CD4-positive, alpha-beta memory T cell (primary cell): ENCODE data around the gene BACE2. TPM values are rescaled to one million over a fixed set of nuclear protein-coding genes. Genes with fewer than 3 reads are reported as not detected.
"Not testable (repeated sequence)": the region's sequence is repeated elsewhere in the genome, so short reads cannot be mapped to it uniquely, and the experiment has no call there.

Experiments
- CTCF ChIA-PET: fragments of 350-600 bp; sonication (Branson Sonifier 250); formaldehyde crosslinking; loops from one replicate; lab custom pipeline; 2021; ENCODE audit warnings: inconsistent platforms; ENCODE audit not compliant: partially characterized antibody; lab: Charles Lee
- POLR2A ChIA-PET: fragments of 350-600 bp; sonication (Branson Sonifier 250); formaldehyde crosslinking; loops from one replicate; lab custom pipeline; 2021; ENCODE audit not compliant: partially characterized antibody; lab: Charles Lee
- DNase-seq, 5 donors: peaks; one replicate each; pipeline versions ENCODE4 v3.0.0 to v3.0.0-alpha.2; 2020 to 2022; ENCODE audit warnings: mixed read lengths in 1 of 5
- H3K27ac ChIP-seq: one replicate; pipeline ENCODE4 v1.7.0; 2013; ENCODE audit warnings: low read depth, low read length
- H3K27me3 ChIP-seq: 2 replicates; pipeline ENCODE4 v1.7.0; 2013; ENCODE audit warnings: mild to moderate bottlenecking, low read length, moderate library complexity; ENCODE audit not compliant: insufficient read depth
- H3K36me3 ChIP-seq: 2 replicates; pipeline ENCODE4 v1.7.0; 2013; ENCODE audit warnings: mild to moderate bottlenecking, low read length, moderate library complexity; ENCODE audit not compliant: insufficient read depth
- H3K4me1 ChIP-seq: 2 replicates; pipeline ENCODE4 v1.7.0; 2013; ENCODE audit warnings: mild to moderate bottlenecking, low read length, moderate library complexity; ENCODE audit not compliant: insufficient read depth
- H3K4me3 ChIP-seq, 2 donors: one replicate each; pipeline ENCODE4 v1.7.0; 2013; ENCODE audit warnings: low read length in 2 of 2, mild to moderate bottlenecking in 1 of 2
- H3K9me3 ChIP-seq, 2 donors: one replicate each; pipeline ENCODE4 v1.7.0; 2013; ENCODE audit warnings: low read length in 2 of 2, control low read depth in 1 of 2; ENCODE audit not compliant: control insufficient read depth in 1 of 2
- H3K27ac Mint-ChIP-seq, 7 donors: one replicate each; pipeline ENCODE4 v1.8.0; 2020 to 2021; ENCODE audit warnings: mixed read lengths in 7 of 7, mild to moderate bottlenecking in 6 of 7, inconsistent platforms in 3 of 7, moderate library complexity in 3 of 7
- H3K27me3 Mint-ChIP-seq, 2 donors: one replicate each; pipeline ENCODE4 v1.8.0; 2020 to 2021; ENCODE audit warnings: mixed read lengths in 2 of 2
- H3K36me3 Mint-ChIP-seq, 2 donors: one replicate each; pipeline ENCODE4 v1.8.0; 2020 to 2021; ENCODE audit warnings: mixed read lengths in 2 of 2, inconsistent platforms in 1 of 2, mild to moderate bottlenecking in 1 of 2
- H3K4me1 Mint-ChIP-seq, 4 donors: one replicate each; pipeline ENCODE4 v1.8.0; 2020 to 2021; ENCODE audit warnings: mixed read lengths in 4 of 4, mild to moderate bottlenecking in 1 of 4
- H3K4me3 Mint-ChIP-seq, 8 donors: one replicate each; pipeline ENCODE4 v1.8.0; 2020 to 2021; ENCODE audit warnings: mixed read lengths in 8 of 8, mild to moderate bottlenecking in 7 of 8, moderate library complexity in 6 of 8, inconsistent platforms in 3 of 8
- H3K9me3 Mint-ChIP-seq, 8 donors: one replicate each; pipeline ENCODE4 v1.8.0; 2020 to 2021; ENCODE audit warnings: mixed read lengths in 8 of 8, mild to moderate bottlenecking in 5 of 8, inconsistent platforms in 3 of 8, moderate library complexity in 1 of 8
- intact Hi-C: fragments of 100-400 bp; cut with micrococcal nuclease; formaldehyde crosslinking; loops from one replicate; pipeline ENCODE4 v1.15.1; 2023
- polyA plus RNA-seq, 2 donors: library from polyadenylated mRNA; unstranded; fragments of 300-500 nt; fragmentation: Illumina TruSeq; gene quantifications; one replicate each; pipeline ENCODE4 v1.2.3, GENCODE V29; 2021
- total RNA-seq, 2 experiments: library from RNA; stranded (reverse); gene quantifications; one replicate each; pipeline ENCODE4 v1.2.3, GENCODE V29; 2021

Gene BACE2
- total and polyA plus RNA-seq, 4 experiments from 2014 or later, result 0.10 to 0.52 TPM; not detected in 2

GRCh38 chr21:41185802-41186201, 17.8 kb downstream of the BACE2 start:
- no peak overlapping the region for H3K27ac Mint-ChIP-seq
- Histone ChIP-seq H3K4me3 (no peak overlapping the region), H3K36me3 (no peaks in the 10 kb centered on the region), H3K4me1 (no peaks in the 10 kb centered on the region), H3K27me3 (peaks cover 1% of the 10 kb centered on the region), H3K27ac (no peak overlapping the region), H3K9me3 (no peaks in the 10 kb centered on the region)
- H3K4me1 Mint-ChIP-seq, result no peaks in the 10 kb centered on the region
- ChIA-PET POLR2A (no interaction called here), CTCF (no interaction called here)
- H3K36me3 Mint-ChIP-seq, result no peaks in the 10 kb centered on the region
- H3K9me3 Mint-ChIP-seq, result peaks cover 6 to 14% (median 8%) of the 10 kb centered on the region in 8 donors
- peaks cover 15 to 23% of the 10 kb centered on the region in 2 donors for H3K27me3 Mint-ChIP-seq
- intact Hi-C loops, result no loop called here
- H3K4me3 Mint-ChIP-seq, result no peak overlapping the region
- DNase-seq, result no peak

DNA sequence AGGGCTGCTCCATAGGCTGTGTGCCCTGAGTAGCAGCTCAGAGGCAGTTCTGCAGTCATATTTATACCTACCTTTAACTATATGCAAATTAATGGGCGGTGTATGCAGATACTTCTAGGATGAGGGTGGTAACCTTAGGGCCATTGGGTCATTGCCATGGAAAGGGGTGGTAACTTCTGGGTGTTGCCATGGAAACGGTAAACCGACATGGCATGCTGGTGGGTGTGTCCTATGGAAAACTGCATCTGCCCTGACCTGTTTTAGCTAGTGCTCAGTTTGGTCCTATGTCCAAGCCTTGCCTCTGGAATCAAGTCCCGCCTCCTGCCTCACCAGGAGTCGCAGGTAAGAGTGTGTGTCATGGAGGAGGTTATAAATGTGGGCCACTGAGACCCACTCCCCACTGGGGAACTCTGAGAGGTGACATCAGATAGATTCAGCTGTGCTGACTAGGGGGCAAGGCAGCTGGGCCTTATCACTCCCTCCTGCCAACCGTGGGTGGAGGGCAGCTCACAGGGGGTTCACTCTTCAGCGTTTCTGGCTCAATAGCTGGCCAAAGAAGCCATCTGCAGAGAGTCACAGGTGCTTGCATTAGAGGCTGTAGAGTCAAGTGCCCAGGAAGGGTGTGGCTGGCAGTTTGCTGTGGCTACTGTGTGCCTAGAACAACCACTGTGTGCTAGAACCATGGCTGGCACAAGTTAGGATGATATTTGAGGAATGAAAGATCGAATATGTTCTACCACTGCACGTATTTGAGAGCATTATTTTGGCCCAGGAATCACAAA, 19.0 kb downstream of the BACE2 start:
- peaks cover 13 to 15% of the 10 kb centered on the region in 2 donors for H3K27me3 Mint-ChIP-seq

DNA sequence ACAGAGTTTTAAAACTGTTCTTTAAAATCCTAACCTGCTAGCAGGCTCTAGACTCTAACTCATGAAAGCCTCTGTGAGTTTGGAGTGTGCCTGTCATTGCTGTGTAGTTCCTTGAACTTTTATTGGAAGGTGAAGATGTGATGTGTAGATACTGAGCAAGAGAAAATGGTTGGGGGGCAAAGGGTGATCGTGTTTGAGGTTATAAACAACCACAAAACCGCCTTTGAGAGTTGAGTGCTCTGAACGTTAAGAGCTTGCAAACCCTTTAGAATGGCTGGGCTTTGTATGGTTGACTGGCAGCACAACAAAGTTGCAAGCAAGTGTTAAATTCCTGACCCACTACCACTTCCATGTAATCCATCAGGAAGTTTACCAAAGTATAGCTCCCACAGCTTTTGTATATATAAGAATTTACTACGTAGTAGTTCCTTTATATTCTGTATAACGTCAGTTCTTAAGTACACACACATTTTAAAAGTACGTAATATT, 19.6 kb downstream of the BACE2 start:
- ChIA-PET POLR2A (no interaction called here), CTCF (no interaction called here)
- intact Hi-C loops, result no loop called here
- Histone ChIP-seq H3K27ac (no peak overlapping the region), H3K27me3 (no peaks in the 10 kb centered on the region), H3K4me3 (no peak overlapping the region), H3K4me1 (no peaks in the 10 kb centered on the region), H3K36me3 (no peaks in the 10 kb centered on the region), H3K9me3 (no peaks in the 10 kb centered on the region)
- Mint-ChIP-seq H3K4me1 (no peaks in the 10 kb centered on the region), H3K9me3 (peaks cover 6 to 14% (median 7%) of the 10 kb centered on the region in 8 donors), H3K27ac (no peak overlapping the region), H3K36me3 (no peaks in the 10 kb centered on the region), H3K27me3 (peaks cover 13 to 15% of the 10 kb centered on the region in 2 donors), H3K4me3 (no peak overlapping the region)
- no peak for DNase-seq

More for the DNA sequence above, 19.0 kb downstream of the BACE2 start:
- ChIA-PET CTCF (no interaction called here), POLR2A (no interaction called here)
- no peak overlapping the region for H3K4me3 ChIP-seq
- Mint-ChIP-seq H3K4me3 (no peak overlapping the region), H3K9me3 (peaks cover 6 to 14% (median 7%) of the 10 kb centered on the region in 8 donors), H3K4me1 (no peaks in the 10 kb centered on the region), H3K36me3 (no peaks in the 10 kb centered on the region), H3K27ac (no peak overlapping the region)
- H3K4me1 ChIP-seq, result no peaks in the 10 kb centered on the region
- no peaks in the 10 kb centered on the region for H3K9me3 ChIP-seq
- no peaks in the 10 kb centered on the region for H3K36me3 ChIP-seq
- no peak for DNase-seq
- H3K27ac ChIP-seq, result no peak overlapping the region
- intact Hi-C loops, result no loop called here
- H3K27me3 ChIP-seq, result no peaks in the 10 kb centered on the region

DNA sequence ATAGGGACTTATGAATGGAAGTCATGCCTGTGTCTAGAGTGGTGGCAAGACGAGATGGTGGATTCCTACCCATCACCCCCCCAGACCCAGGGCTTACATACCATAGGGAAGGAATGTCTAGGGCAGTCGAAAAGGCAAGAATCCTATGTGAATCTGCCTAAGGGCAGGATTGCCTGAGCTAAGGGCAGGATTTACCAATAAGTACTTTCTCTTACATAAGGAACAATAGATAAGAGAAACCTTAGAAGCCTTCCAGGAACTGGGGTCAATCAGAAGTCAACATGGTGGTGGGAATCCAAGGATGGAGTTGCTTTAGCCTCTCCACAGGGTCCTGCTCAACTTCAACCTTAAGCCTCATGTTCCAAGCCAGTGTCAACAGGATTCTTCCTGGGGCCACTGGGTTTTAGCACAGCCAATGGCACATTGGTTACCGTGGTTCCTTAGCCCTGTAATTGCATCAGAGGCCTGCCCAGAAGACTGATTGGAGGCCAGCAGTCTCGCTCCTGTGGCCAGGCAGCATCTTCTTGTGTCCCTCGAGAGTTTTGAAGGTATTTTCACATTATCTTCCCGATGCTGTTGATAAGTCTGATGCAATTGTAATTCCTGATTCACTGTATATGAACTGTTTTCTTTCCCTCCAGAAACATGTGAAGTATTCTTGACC, 20.7 kb downstream of the BACE2 start:
- no peaks in the 10 kb centered on the region for H3K36me3 Mint-ChIP-seq
- CTCF ChIA-PET, result no interaction called here
- POLR2A ChIA-PET, result no interaction called here
- H3K4me1 Mint-ChIP-seq, result no peaks in the 10 kb centered on the region
- Histone ChIP-seq H3K36me3 (no peaks in the 10 kb centered on the region), H3K27ac (no peak overlapping the region), H3K27me3 (no peaks in the 10 kb centered on the region), H3K4me1 (no peaks in the 10 kb centered on the region), H3K9me3 (no peaks in the 10 kb centered on the region), H3K4me3 (no peak overlapping the region)
- no peak overlapping the region for H3K4me3 Mint-ChIP-seq
- intact Hi-C loops, result no loop called here
- H3K27me3 Mint-ChIP-seq, result peaks cover 12 to 13% of the 10 kb centered on the region in 2 donors
- peaks cover 6 to 14% (median 7%) of the 10 kb centered on the region in 8 donors for H3K9me3 Mint-ChIP-seq
- no peak overlapping the region for H3K27ac Mint-ChIP-seq
- DNase-seq, result no peak

DNA sequence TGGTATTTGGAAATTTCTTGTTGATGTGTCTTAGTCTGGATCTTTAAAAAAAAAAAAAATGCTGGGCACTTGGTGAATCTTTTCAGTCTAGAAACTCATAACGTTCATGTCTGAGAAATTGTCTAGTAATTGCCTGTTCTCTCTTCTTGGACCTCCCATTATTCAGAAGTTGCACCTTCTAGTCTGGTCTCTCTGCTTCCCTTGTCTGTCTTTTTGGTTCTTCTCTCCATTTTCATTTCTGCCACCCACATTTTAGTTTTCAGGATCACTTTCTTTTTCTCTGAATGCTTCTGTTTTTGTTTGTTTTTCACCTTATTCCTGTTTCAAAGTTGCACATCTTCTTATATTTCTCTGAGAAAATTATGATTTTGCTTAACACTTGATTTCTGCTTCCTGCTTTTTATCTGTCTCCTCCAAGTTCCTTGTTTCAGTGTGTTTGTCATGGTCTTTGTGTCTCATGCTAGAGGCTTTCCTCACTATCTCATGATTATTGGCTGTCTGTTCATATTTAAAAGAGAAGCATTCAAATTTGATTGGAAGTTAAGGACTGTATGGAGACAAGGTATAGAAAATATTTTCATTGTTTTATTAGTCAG, 21.3 kb downstream of the BACE2 start:
- H3K4me3 ChIP-seq, result no peak overlapping the region
- peaks cover 8 to 10% of the 10 kb centered on the region in 2 donors for H3K27me3 Mint-ChIP-seq
- no peaks in the 10 kb centered on the region for H3K36me3 ChIP-seq
- intact Hi-C loops, result no loop called here
- ChIA-PET POLR2A (no interaction called here), CTCF (no interaction called here)
- no peak for DNase-seq
- H3K27ac ChIP-seq, result no peak overlapping the region
- peak overlapping the region in 1 of 8 donors; percentile 67 for H3K4me3 Mint-ChIP-seq
- no peaks in the 10 kb centered on the region for H3K4me1 Mint-ChIP-seq
- no peaks in the 10 kb centered on the region for H3K36me3 Mint-ChIP-seq
- no peaks in the 10 kb centered on the region for H3K9me3 ChIP-seq
- H3K4me1 ChIP-seq, result no peaks in the 10 kb centered on the region
- H3K9me3 Mint-ChIP-seq, result peaks cover 6 to 14% (median 7%) of the 10 kb centered on the region in 8 donors
- no peak overlapping the region for H3K27ac Mint-ChIP-seq
- no peaks in the 10 kb centered on the region for H3K27me3 ChIP-seq

GRCh38 chr21:41192552-41192951, 24.6 kb downstream of the BACE2 start:
- H3K4me1 ChIP-seq, DNase-seq, H3K27ac Mint-ChIP-seq, H3K27me3 Mint-ChIP-seq, H3K9me3 ChIP-seq, intact Hi-C loops, POLR2A ChIA-PET, H3K4me1 Mint-ChIP-seq, H3K4me3 Mint-ChIP-seq, H3K36me3 ChIP-seq, H3K4me3 ChIP-seq, H3K36me3 Mint-ChIP-seq, CTCF ChIA-PET, H3K27me3 ChIP-seq, H3K27ac ChIP-seq: not testable (repeated sequence)
- H3K9me3 Mint-ChIP-seq, result peaks cover 6 to 14% (median 6%) of the 10 kb centered on the region in 8 donors

- H3K27ac Mint-ChIP-seq, result no peak overlapping the region
- ChIA-PET CTCF (no interaction called here), POLR2A (no interaction called here)
Measured at GRCh38 chr21:41195311-41195710, 27.4 kb downstream of the BACE2 start.

More at GRCh38 chr21:41195311-41195710, 27.4 kb downstream of the BACE2 start:
- no peaks in the 10 kb centered on the region for H3K4me1 Mint-ChIP-seq
- Histone ChIP-seq H3K27ac (no peak overlapping the region), H3K27me3 (no peaks in the 10 kb centered on the region), H3K4me1 (no peaks in the 10 kb centered on the region), H3K36me3 (no peaks in the 10 kb centered on the region), H3K4me3 (no peak overlapping the region), H3K9me3 (no peaks in the 10 kb centered on the region)
- H3K4me3 Mint-ChIP-seq, result no peak overlapping the region
- peaks cover 0 to 3% (median 0%) of the 10 kb centered on the region in 8 donors for H3K9me3 Mint-ChIP-seq
- H3K27me3 Mint-ChIP-seq, result peaks cover 6 to 7% of the 10 kb centered on the region in 2 donors
- no peak for DNase-seq
- H3K36me3 Mint-ChIP-seq, result no peaks in the 10 kb centered on the region
- intact Hi-C loops, result no loop called here
